ENCODE measurements around the gene SLC25A30.
"Not testable (repeated sequence)": the region's sequence is repeated elsewhere in the genome, so short reads cannot be mapped to it uniquely, and the experiment has no call there.

Gene SLC25A30

DNA sequence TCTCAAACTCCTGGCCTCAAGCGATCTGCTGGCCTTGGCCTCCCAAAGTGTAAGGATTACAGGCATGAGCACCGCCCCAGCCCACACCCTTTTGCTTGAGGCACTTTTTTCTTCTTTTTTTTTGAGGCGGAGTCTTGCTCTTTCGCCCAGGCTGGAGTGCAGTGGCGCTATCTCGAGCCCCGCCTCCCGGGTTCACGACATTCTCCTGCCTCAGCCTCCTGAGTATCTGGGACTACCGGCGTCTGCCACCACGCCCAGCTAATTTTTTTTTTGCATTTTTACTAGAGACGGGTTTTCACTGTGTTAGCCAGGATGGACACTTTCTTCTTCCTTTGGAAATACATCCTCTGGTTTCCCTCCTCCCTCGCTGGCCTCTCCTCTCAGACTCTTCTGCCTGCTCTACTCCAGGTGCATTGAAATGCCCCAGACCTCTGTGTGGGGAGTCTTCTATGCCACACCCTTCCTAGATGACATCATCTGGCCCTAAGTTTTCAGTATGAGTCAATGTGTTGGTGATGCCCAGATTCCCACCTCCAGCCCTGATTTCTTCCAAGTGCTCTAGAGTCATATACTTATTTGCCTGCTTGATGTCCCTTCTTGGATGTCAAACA is 56.5 kb downstream of the SLC25A30 start:
- Histone ChIP-seq H3K9me3 (ENCODE audit: control insufficient read depth, low read length) (no peaks in the 10 kb centered on the region), H3K4me1 (ENCODE audit: control insufficient read depth, insufficient read depth, low read length) (peaks cover 4% of the 10 kb centered on the region), H3K4me3 (ENCODE audit: low read length) (no peak overlapping the region), H3K27me3 (replicated peaks; ENCODE audit: control insufficient read depth, insufficient read depth, low read length) (no peaks in the 10 kb centered on the region), H3K36me3 (ENCODE audit: control insufficient read depth, insufficient read depth, low read length, severe bottlenecking) (peaks cover 6% of the 10 kb centered on the region), H3K9ac (ENCODE audit: low read length) (no peak overlapping the region)
- no peak for DNase-seq (ENCODE audit: low read depth)

DNA sequence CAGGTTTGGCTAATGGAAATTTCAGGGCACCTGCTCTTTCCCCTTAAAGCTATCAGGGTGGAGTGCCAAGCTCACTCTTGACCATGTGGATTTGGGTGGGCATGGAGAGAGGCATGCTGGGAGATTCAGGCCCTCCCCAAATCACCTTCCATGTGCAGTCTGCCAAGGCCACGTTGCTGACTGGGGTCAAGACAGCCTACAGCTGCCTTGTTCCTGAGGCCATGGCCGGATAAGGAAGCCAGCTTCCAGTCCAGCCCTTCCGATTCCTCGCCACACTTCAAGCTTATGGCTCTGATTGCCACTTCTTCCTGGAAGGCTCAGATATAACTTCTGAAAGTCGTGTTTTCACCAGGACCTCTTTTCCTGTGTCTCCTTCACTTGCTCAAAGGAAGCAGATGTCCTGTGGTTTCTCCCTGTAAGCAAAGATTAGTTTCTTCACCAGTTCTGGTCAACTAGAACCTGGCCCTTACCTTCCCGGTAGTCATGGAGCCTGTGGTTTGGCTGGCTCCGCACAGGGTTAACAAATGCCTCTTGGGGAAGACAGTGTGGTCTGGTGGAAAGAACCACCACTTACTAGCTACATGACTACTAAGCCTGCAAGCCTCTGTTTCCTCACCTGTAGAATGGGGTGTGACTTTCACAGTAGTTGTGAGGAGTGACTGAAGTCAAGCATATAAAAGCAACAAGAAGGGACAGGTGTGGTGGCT is 61.1 kb downstream of the SLC25A30 start:
- H3K9me3 ChIP-seq (ENCODE audit: control insufficient read depth, low read length), result no peaks in the 10 kb centered on the region
- no peak for DNase-seq (ENCODE audit: low read depth)
- no peaks in the 10 kb centered on the region for H3K27me3 ChIP-seq (replicated peaks; ENCODE audit: control insufficient read depth, insufficient read depth, low read length)
- peaks cover 3% of the 10 kb centered on the region for H3K4me1 ChIP-seq (ENCODE audit: control insufficient read depth, insufficient read depth, low read length)
- no peak overlapping the region for H3K9ac ChIP-seq (ENCODE audit: low read length)
- H3K36me3 ChIP-seq (ENCODE audit: control insufficient read depth, insufficient read depth, low read length, severe bottlenecking), result peaks cover 23% of the 10 kb centered on the region
- no peak overlapping the region for H3K4me3 ChIP-seq (ENCODE audit: low read length)

GRCh38 chr13:45353895-45354294 is 64.3 kb downstream of the SLC25A30 start:
- DNase-seq (ENCODE audit: low read depth), result no peak
- Histone ChIP-seq H3K27me3 (replicated peaks; ENCODE audit: control insufficient read depth, insufficient read depth, low read length) (no peaks in the 10 kb centered on the region), H3K4me3 (ENCODE audit: low read length) (no peak overlapping the region), H3K9ac (ENCODE audit: low read length) (no peak overlapping the region), H3K36me3 (ENCODE audit: control insufficient read depth, insufficient read depth, low read length, severe bottlenecking) (peaks cover 26% of the 10 kb centered on the region), H3K9me3 (ENCODE audit: control insufficient read depth, low read length) (no peaks in the 10 kb centered on the region), H3K4me1 (ENCODE audit: control insufficient read depth, insufficient read depth, low read length) (peaks cover 6% of the 10 kb centered on the region)

- DNase-seq (ENCODE audit: low read depth), result no peak
- Histone ChIP-seq H3K9me3 (ENCODE audit: control insufficient read depth, low read length) (no peaks in the 10 kb centered on the region), H3K4me3 (ENCODE audit: low read length) (no peak overlapping the region), H3K36me3 (ENCODE audit: control insufficient read depth, insufficient read depth, low read length, severe bottlenecking) (peaks cover 35% of the 10 kb centered on the region), H3K27me3 (replicated peaks; ENCODE audit: control insufficient read depth, insufficient read depth, low read length) (no peaks in the 10 kb centered on the region), H3K4me1 (ENCODE audit: control insufficient read depth, insufficient read depth, low read length) (peaks cover 6% of the 10 kb centered on the region), H3K9ac (ENCODE audit: low read length) (no peak overlapping the region)
These were observed 66.1 kb downstream of the SLC25A30 start for GRCh38 chr13:45352031-45352430.

DNA sequence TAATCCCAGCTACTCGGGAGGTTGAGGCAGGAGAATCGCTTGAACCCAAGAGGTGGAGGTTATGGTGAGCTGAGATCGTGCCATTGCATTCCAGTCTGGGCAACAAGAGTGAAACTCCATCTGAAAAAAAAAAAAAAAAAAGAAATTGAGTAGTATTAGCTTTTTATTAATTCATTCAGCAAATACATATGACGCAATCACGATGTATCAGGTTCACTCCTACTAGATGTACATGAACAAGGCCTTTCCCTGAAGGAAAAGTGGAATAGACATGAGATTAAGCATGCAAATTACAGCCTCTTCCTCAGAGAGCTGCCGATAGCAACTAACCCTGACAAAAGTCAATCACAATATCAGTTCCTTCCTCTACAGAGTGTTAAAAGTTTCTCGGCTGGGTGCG is 68.0 kb downstream of the SLC25A30 start:
- H3K36me3 ChIP-seq (ENCODE audit: control insufficient read depth, insufficient read depth, low read length, severe bottlenecking), result peaks cover 32% of the 10 kb centered on the region

GRCh38 chr13:45349438-45349837 is 68.7 kb downstream of the SLC25A30 start:
- DNase-seq (ENCODE audit: low read depth), result peak; percentile 48
- H3K36me3 ChIP-seq (ENCODE audit: control insufficient read depth, insufficient read depth, low read length, severe bottlenecking), result peaks cover 25% of the 10 kb centered on the region
- H3K4me3 ChIP-seq (ENCODE audit: low read length), result no peak overlapping the region
- H3K4me1 ChIP-seq (ENCODE audit: control insufficient read depth, insufficient read depth, low read length), result peaks cover 6% of the 10 kb centered on the region
- peak overlapping the region; percentile 16 for H3K9ac ChIP-seq (ENCODE audit: low read length)
- H3K9me3 ChIP-seq (ENCODE audit: control insufficient read depth, low read length), result no peaks in the 10 kb centered on the region
- H3K27me3 ChIP-seq (replicated peaks; ENCODE audit: control insufficient read depth, insufficient read depth, low read length), result no peaks in the 10 kb centered on the region

More for the DNA sequence above, 68.0 kb downstream of the SLC25A30 start:
- DNase-seq (ENCODE audit: low read depth), result no peak
- Histone ChIP-seq H3K9ac (ENCODE audit: low read length) (no peak overlapping the region), H3K27me3 (replicated peaks; ENCODE audit: control insufficient read depth, insufficient read depth, low read length) (no peaks in the 10 kb centered on the region), H3K9me3 (ENCODE audit: control insufficient read depth, low read length) (no peaks in the 10 kb centered on the region), H3K4me1 (ENCODE audit: control insufficient read depth, insufficient read depth, low read length) (peaks cover 6% of the 10 kb centered on the region), H3K4me3 (ENCODE audit: low read length) (no peak overlapping the region)

GRCh38 chr13:45344064-45344463 is 74.1 kb downstream of the SLC25A30 start:
- DNase-seq (ENCODE audit: low read depth), result not testable (repeated sequence)

More at GRCh38 chr13:45344064-45344463, 74.1 kb downstream of the SLC25A30 start:
- H3K27me3 ChIP-seq (replicated peaks; ENCODE audit: control insufficient read depth, insufficient read depth, low read length); H3K4me3 ChIP-seq (ENCODE audit: low read length); H3K9me3 ChIP-seq (ENCODE audit: control insufficient read depth, low read length); H3K9ac ChIP-seq (ENCODE audit: low read length): not testable (repeated sequence)
- Histone ChIP-seq H3K36me3 (ENCODE audit: control insufficient read depth, insufficient read depth, low read length, severe bottlenecking) (peaks cover 22% of the 10 kb centered on the region), H3K4me1 (ENCODE audit: control insufficient read depth, insufficient read depth, low read length) (peaks cover 18% of the 10 kb centered on the region)

Data from adipocyte (in vitro differentiated cells).